ENCODE measurements around the gene PHLDB3.
"Not testable (repeated sequence)": the region's sequence is repeated elsewhere in the genome, so short reads cannot be mapped to it uniquely, and the experiment has no call there.

PHLDB3 gene

GRCh38 chr19:43525836-43526771, 21.6 kb upstream of the PHLDB3 start:
- H3K4me3 ChIP-seq, result peak overlapping the region; percentile 90 to 99 (median 92)
- peak overlapping the region; percentile 83 to 93 (median 88) for H3K9ac ChIP-seq
- TF ChIP-seq Cebpa-rat (IDR thresholded peaks at IDR 0.05), result no peak
- H3K27me3 ChIP-seq, result no peaks in the 10 kb centered on the region
- H3K36me3 ChIP-seq, result peaks cover 10 to 38% (median 28%) of the 10 kb centered on the region in 11 experiments; a peak in 20 of 22 replicates
- peaks cover 9 to 55% (median 34%) of the 10 kb centered on the region in 11 experiments; a peak in 19 of 22 replicates for H4K20me1 ChIP-seq
- peaks cover 30 to 61% (median 49%) of the 10 kb centered on the region in 10 experiments for H3K4me1 ChIP-seq
- H3K4me2 ChIP-seq, result peak overlapping the region; percentile 75 to 97 (median 93)
- no peaks in the 10 kb centered on the region for H3K9me3 ChIP-seq (replicated peaks in 1 of 11)
- H3K27ac ChIP-seq, result peak overlapping the region; percentile 64 to 92 (median 86)

GRCh38 chr19:43524922-43525835, 20.6 kb upstream of the PHLDB3 start:
- Histone ChIP-seq H3K4me3 (peak overlapping the region; percentile 90 to 99 (median 92)), H3K36me3 (peaks cover 15 to 47% (median 37%) of the 10 kb centered on the region in 11 experiments; a peak in 21 of 22 replicates), H4K20me1 (peaks cover 10 to 64% (median 43%) of the 10 kb centered on the region in 11 experiments; a peak in 21 of 22 replicates), H3K4me2 (peak overlapping the region; percentile 75 to 97 (median 93)), H3K27me3 (no peaks in the 10 kb centered on the region), H3K9ac (peak overlapping the region; percentile 83 to 93 (median 88)), H3K9me3 (replicated peaks in 1 of 11) (no peaks in the 10 kb centered on the region), H3K27ac (peak overlapping the region; percentile 64 to 92 (median 86); a peak in 21 of 22 replicates), H3K4me1 (peaks cover 30 to 67% (median 53%) of the 10 kb centered on the region in 10 experiments)
- peak in 8 of 11 experiments; percentile 37 to 96 (median 72); a peak in 12 of 22 replicates for TF ChIP-seq Cebpa-rat (IDR thresholded peaks at IDR 0.05)

- peaks cover 38 to 79% (median 63%) of the 10 kb centered on the region in 10 experiments for H3K4me1 ChIP-seq
- peak overlapping the region in 4 of 11 experiments; percentile 26 to 92 (median 88); a peak in 3 of 22 replicates for H3K27ac ChIP-seq
- peak overlapping the region in 9 of 11 experiments; percentile 75 to 97 (median 93); a peak in 16 of 22 replicates for H3K4me2 ChIP-seq
- H3K36me3 ChIP-seq, result peaks cover 20 to 51% (median 42%) of the 10 kb centered on the region in 11 experiments; a peak in 21 of 22 replicates
- H3K4me3 ChIP-seq; H3K27me3 ChIP-seq; H3K9me3 ChIP-seq (replicated peaks in 1 of 11): not testable (repeated sequence)
- H3K9ac ChIP-seq, result peak overlapping the region in 1 of 11 experiments; percentile 15; a peak in 1 of 22 replicates
- H4K20me1 ChIP-seq, result peaks cover 14 to 78% (median 57%) of the 10 kb centered on the region in 11 experiments; a peak in 21 of 22 replicates
Measured at GRCh38 chr19:43523696-43524095, 19.1 kb upstream of the PHLDB3 start.

GRCh38 chr19:43522929-43523328, 18.4 kb upstream of the PHLDB3 start:
- peaks cover 39 to 79% (median 63%) of the 10 kb centered on the region in 10 experiments for H3K4me1 ChIP-seq
- H3K36me3 ChIP-seq, result peaks cover 20 to 51% (median 42%) of the 10 kb centered on the region in 11 experiments; a peak in 21 of 22 replicates
- peak overlapping the region in 6 of 11 experiments; percentile 3 to 96 (median 94); a peak in 10 of 22 replicates for H3K4me2 ChIP-seq
- no peaks in the 10 kb centered on the region for H3K9me3 ChIP-seq (replicated peaks in 1 of 11)
- no peak overlapping the region for H3K4me3 ChIP-seq
- peak overlapping the region in 1 of 11 experiments; percentile 16; a peak in 1 of 22 replicates for H3K27ac ChIP-seq
- peak overlapping the region in 1 of 11 experiments; percentile 15; a peak in 1 of 22 replicates for H3K9ac ChIP-seq
- no peak for TF ChIP-seq Cebpa-rat (IDR thresholded peaks at IDR 0.05)
- H3K27me3 ChIP-seq, result no peaks in the 10 kb centered on the region
- H4K20me1 ChIP-seq, result peaks cover 14 to 78% (median 57%) of the 10 kb centered on the region in 11 experiments; a peak in 21 of 22 replicates

- no peaks in the 10 kb centered on the region for H3K27me3 ChIP-seq
- H3K4me2 ChIP-seq, result peak overlapping the region; percentile 44 to 73 (median 64); a peak in 21 of 22 replicates
- H3K4me3 ChIP-seq, result no peak overlapping the region
- peak overlapping the region in 9 of 11 experiments; percentile 24 to 71 (median 60); a peak in 15 of 22 replicates for H3K27ac ChIP-seq
- H3K9ac ChIP-seq, result peak overlapping the region in 6 of 11 experiments; percentile 22 to 49 (median 40); a peak in 4 of 22 replicates
- peaks cover 47 to 81% (median 71%) of the 10 kb centered on the region in 11 experiments; a peak in 21 of 22 replicates for H3K36me3 ChIP-seq
- H4K20me1 ChIP-seq, result peaks cover 6 to 76% (median 55%) of the 10 kb centered on the region in 11 experiments; a peak in 21 of 22 replicates
- peaks cover 28 to 72% (median 57%) of the 10 kb centered on the region in 10 experiments for H3K4me1 ChIP-seq
- no peaks in the 10 kb centered on the region for H3K9me3 ChIP-seq (replicated peaks in 1 of 11)
- TF ChIP-seq Cebpa-rat (IDR thresholded peaks at IDR 0.05), result no peak
Measured at GRCh38 chr19:43519436-43520088, 15.0 kb upstream of the PHLDB3 start.

- Histone ChIP-seq H3K27ac (peak overlapping the region in 9 of 11 experiments; percentile 25 to 65 (median 54); a peak in 18 of 22 replicates), H3K4me2 (peak overlapping the region; percentile 36 to 70 (median 53); a peak in 19 of 22 replicates), H3K9me3 (replicated peaks in 1 of 11) (no peaks in the 10 kb centered on the region), H3K36me3 (peaks cover 54 to 81% (median 77%) of the 10 kb centered on the region in 11 experiments; a peak in 21 of 22 replicates), H3K27me3 (no peaks in the 10 kb centered on the region), H4K20me1 (peaks cover 3 to 65% (median 50%) of the 10 kb centered on the region in 11 experiments; a peak in 18 of 22 replicates), H3K4me1 (peaks cover 22 to 57% (median 42%) of the 10 kb centered on the region in 10 experiments), H3K4me3 (no peak overlapping the region), H3K9ac (peak overlapping the region in 6 of 11 experiments; percentile 30 to 62 (median 40); a peak in 8 of 22 replicates)
- TF ChIP-seq Cebpa-rat (IDR thresholded peaks at IDR 0.05), result no peak
Measured at GRCh38 chr19:43518051-43518450, 13.5 kb upstream of the PHLDB3 start.

- H3K4me2 ChIP-seq; H3K27ac ChIP-seq; H3K27me3 ChIP-seq; H3K9me3 ChIP-seq (replicated peaks in 1 of 11); H3K4me3 ChIP-seq; H3K9ac ChIP-seq: not testable (repeated sequence)
- Histone ChIP-seq H4K20me1 (peaks cover 0 to 41% (median 10%) of the 10 kb centered on the region in 11 experiments; a peak in 12 of 22 replicates), H3K4me1 (peaks cover 2 to 23% (median 10%) of the 10 kb centered on the region in 10 experiments), H3K36me3 (peaks cover 70 to 99% (median 95%) of the 10 kb centered on the region in 11 experiments)
Measured at GRCh38 chr19:43512399-43512798, 7.9 kb upstream of the PHLDB3 start.

All from BLaER1 treated with 17β-estradiol and CSF1 and Interleukin-3, amounts not matched to agents 10 nM and 100 nM (cell line).